GM21529 (cell line): Measurements from ENCODE around the gene CNTN5.

ENCODE experiments used
- ATAC-seq: cut with Tn5 transposase; IDR thresholded peaks from one replicate; pipeline ENCODE4 v1.9.1; 2021; ENCODE audit not compliant: unreplicated experiment

Gene CNTN5

GRCh38 chr11:99371257-99371656, 350.5 kb downstream of the CNTN5 start:
- ATAC-seq = no peak

DNA sequence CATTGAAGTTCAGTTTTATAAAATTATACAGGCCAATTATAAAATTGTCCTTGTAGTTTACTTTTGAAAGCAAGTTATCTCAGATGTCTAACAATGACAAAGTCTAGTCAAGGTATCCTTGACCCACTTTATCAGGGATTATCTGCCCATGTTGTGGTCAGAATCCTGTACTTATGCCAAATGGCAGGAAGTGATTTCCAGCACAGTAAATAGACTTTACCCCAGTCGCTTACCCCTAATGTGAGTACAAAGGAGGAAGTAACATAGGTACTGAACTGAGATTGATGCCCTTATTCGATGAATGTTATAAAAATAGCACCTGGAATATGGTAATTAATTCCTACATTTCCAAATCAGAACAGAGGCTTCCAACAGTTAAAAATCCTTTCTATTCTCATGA, 355.7 kb downstream of the CNTN5 start:
- ATAC-seq = no peak

DNA sequence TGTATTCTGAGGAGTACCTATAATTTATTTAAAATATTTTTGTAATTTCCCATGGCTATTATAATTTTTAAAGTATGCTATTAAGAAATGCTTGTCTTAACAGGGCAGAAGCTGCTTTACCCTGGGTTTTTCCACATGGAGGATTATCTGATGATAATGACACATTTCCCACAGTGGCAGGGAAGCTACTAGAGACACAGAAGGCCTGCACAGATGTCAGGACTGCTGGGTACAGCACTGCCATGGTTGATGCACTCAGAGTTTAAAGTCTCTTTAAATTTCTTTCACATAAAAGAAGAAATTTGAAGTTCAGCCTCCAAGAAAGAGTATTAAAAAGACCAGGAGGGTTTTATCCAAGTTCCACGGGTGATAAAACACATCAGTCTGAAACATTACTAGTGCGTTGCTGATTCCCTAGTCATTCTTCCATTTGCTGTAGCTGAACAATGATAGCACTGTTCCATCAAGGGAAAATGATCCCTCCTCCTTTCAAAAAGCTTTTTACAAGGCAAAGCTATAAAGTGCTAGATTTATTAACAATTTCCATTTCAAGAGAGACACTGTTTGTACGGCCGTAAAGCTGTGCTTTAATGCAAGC, 363.0 kb downstream of the CNTN5 start:
- no peak for ATAC-seq

- no peak for ATAC-seq
Measured at GRCh38 chr11:99391245-99391644, 370.5 kb downstream of the CNTN5 start.

GRCh38 chr11:99406345-99406744, 385.6 kb downstream of the CNTN5 start:
- no peak for ATAC-seq

- no peak for ATAC-seq
Measured at GRCh38 chr11:99410636-99411035, 389.9 kb downstream of the CNTN5 start.

- ATAC-seq = no peak
Measured at GRCh38 chr11:99418927-99419720, 398.4 kb downstream of the CNTN5 start.

GRCh38 chr11:99419991-99420390, 399.2 kb downstream of the CNTN5 start:
- no peak for ATAC-seq

- no peak for ATAC-seq
Measured at GRCh38 chr11:99422581-99423427, 402.1 kb downstream of the CNTN5 start.

GRCh38 chr11:99423428-99423983, 402.8 kb downstream of the CNTN5 start:
- no peak for ATAC-seq

GRCh38 chr11:99424313-99425084, 403.8 kb downstream of the CNTN5 start:
- ATAC-seq = no peak

- ATAC-seq = no peak
Measured at GRCh38 chr11:99425596-99425995, 404.8 kb downstream of the CNTN5 start.

- ATAC-seq = no peak
Measured at GRCh38 chr11:99432677-99433076, 411.9 kb downstream of the CNTN5 start.

GRCh38 chr11:99443276-99443675, 422.5 kb downstream of the CNTN5 start:
- no peak for ATAC-seq

- no peak for ATAC-seq
Measured at GRCh38 chr11:99446400-99446799, 425.7 kb downstream of the CNTN5 start.

- no peak for ATAC-seq
Measured at GRCh38 chr11:99449345-99449744, 428.6 kb downstream of the CNTN5 start.

GRCh38 chr11:99452075-99452474, 431.3 kb downstream of the CNTN5 start:
- no peak for ATAC-seq

- no peak for ATAC-seq
Measured at GRCh38 chr11:99461913-99462312, 441.2 kb downstream of the CNTN5 start.

- no peak for ATAC-seq
Measured at GRCh38 chr11:99464985-99465384, 444.2 kb downstream of the CNTN5 start.

DNA sequence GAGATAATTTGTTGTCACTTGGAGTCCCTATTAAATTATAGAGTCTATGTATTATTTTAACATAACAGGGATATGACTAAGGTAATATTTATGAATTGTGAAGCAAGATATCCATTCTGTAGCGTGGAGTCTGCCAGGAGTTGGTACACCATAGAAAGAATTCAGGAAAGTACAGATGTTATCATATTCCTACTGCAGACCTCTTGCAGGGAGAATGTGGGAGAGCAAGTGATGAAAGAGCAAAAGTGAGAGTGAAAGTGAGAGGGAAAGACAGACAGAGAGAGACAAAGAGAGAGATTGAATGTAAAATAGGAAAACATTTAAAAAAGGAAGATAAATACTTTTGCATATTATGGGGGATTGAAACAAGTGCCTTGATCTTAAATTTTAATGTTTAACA, 468.8 kb downstream of the CNTN5 start:
- ATAC-seq = no peak

DNA sequence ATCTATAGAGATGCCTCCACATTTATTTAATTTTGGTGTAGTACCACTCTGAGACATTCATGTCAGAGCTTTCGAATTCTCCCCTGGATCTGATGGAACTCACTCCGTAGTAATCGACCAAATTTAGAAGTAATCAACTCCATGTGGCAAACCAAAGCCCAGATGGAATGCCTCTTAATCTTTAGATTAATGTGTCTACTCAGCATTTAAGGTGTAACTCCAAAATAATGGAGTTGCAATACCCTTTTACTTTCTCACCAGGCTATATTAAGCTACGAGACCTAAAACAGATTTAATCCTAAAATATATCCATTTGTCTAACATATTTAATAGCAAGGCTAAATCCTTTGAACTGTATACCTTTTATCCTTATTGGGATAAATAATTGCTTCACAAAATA, 473.3 kb downstream of the CNTN5 start:
- ATAC-seq = no peak
